CD4-positive, alpha-beta T cell (primary cell): ENCODE data around the gene KLHL24. TPM values are rescaled to one million over a fixed set of nuclear protein-coding genes. Genes with fewer than 3 reads are reported as not detected.

ENCODE experiments used
- ATAC-seq: fragments of 200-7000 bp; cut with Tn5 transposase; one replicate; pipeline ENCODE4 v1.10.0; 2022; ENCODE audit warnings: mild to moderate bottlenecking; ENCODE audit not compliant: poor library complexity
- CTCF ChIA-PET: fragments of 350-600 bp; sonication (Branson Sonifier 250); formaldehyde crosslinking; loops from one replicate; lab custom pipeline; 2021; ENCODE audit warnings: antibody characterized with exemption, inconsistent platforms; lab: Charles Lee
- POLR2A ChIA-PET: fragments of 350-600 bp; sonication (Branson Sonifier 250); formaldehyde crosslinking; loops from one replicate; lab custom pipeline; 2021; ENCODE audit warnings: antibody characterized with exemption, inconsistent platforms; lab: Charles Lee
- DNase-seq, 14 experiments: peaks; one replicate each; pipeline ENCODE4 v3.0.0-alpha.2; 2013 to 2020; ENCODE audit warnings: mixed read lengths in 2 of 14
- H3K27ac ChIP-seq, 2 donors: one replicate each; pipeline versions ENCODE4 v1.5.1 to v1.7.0; 2013; ENCODE audit warnings: low read length in 2 of 2, low read depth in 1 of 2, mild to moderate bottlenecking in 1 of 2
- H3K27me3 ChIP-seq, 2 experiments: 1 replicate in 1 of 2; 2 replicates in 1 of 2; pipeline versions ENCODE4 v1.6.1 to v1.7.0; 2013; ENCODE audit warnings: low read length in 2 of 2, control low read depth in 1 of 2, mild to moderate bottlenecking in 1 of 2, moderate library complexity in 1 of 2; ENCODE audit not compliant: insufficient read depth in 2 of 2, control insufficient read depth in 1 of 2
- H3K36me3 ChIP-seq: one replicate; pipeline ENCODE4 v1.6.1; 2013; ENCODE audit warnings: low read length, control low read depth; ENCODE audit not compliant: insufficient read depth
- H3K4me1 ChIP-seq: one replicate; pipeline ENCODE4 v1.6.1; 2013; ENCODE audit warnings: low read length, control low read depth; ENCODE audit not compliant: insufficient read depth
- H3K4me3 ChIP-seq: one replicate; pipeline ENCODE4 v1.5.1; 2013; ENCODE audit warnings: mild to moderate bottlenecking, low read length, moderate library complexity
- H3K9me3 ChIP-seq, 2 experiments: 1 replicate in 1 of 2; 2 replicates in 1 of 2; pipeline versions ENCODE4 v1.6.1 to v1.7.0; 2013; ENCODE audit warnings: low read length in 2 of 2, mild to moderate bottlenecking in 2 of 2, control low read depth in 1 of 2, moderate library complexity in 1 of 2; ENCODE audit not compliant: control insufficient read depth in 1 of 2, insufficient read depth in 1 of 2
- H3K27ac Mint-ChIP-seq: one replicate; pipeline ENCODE4 v1.8.0; 2020; ENCODE audit warnings: mixed read lengths
- H3K27me3 Mint-ChIP-seq: one replicate; pipeline ENCODE4 v1.8.0; 2021; ENCODE audit warnings: mixed read lengths
- H3K36me3 Mint-ChIP-seq: one replicate; pipeline ENCODE4 v1.8.0; 2021; ENCODE audit warnings: low read depth, mixed read lengths
- H3K4me1 Mint-ChIP-seq: one replicate; pipeline ENCODE4 v1.8.0; 2021; ENCODE audit warnings: low read depth, mixed read lengths
- H3K4me3 Mint-ChIP-seq: one replicate; pipeline ENCODE4 v1.8.0; 2020; ENCODE audit warnings: mild to moderate bottlenecking, mixed read lengths
- H3K9me3 Mint-ChIP-seq: one replicate; pipeline ENCODE4 v1.8.0; 2020; ENCODE audit warnings: mixed read lengths
- intact Hi-C, 2 experiments: fragments of 100-400 bp; cut with DNase I in 1 of 2; cut with micrococcal nuclease in 1 of 2; formaldehyde crosslinking; loops; one replicate each; pipeline versions ENCODE4 v1.15.1 to v1.9.0; 2023 to 2025; cut with DNase I, micrococcal nuclease
- total RNA-seq, 174 experiments: library from RNA in 2 of 174; stranded (reverse) in 2 of 174; gene quantifications; one replicate each; pipeline ENCODE4 v1.2.3 and lab custom pipeline; 2021 to 2026
- TF ChIP-seq, protein P1 (sequence below): fragments of 200-600 bp; IDR thresholded peaks from one replicate; pipeline ENCODE4 v1.8.0; 2022; ENCODE audit warnings: antibody characterized with exemption, mild to moderate bottlenecking

The KLHL24 gene
- total RNA-seq, 2 experiments from 2014 or later = 190 to 191 TPM

- peaks cover 3% of the 10 kb centered on the region for H3K4me1 ChIP-seq
- H3K36me3 Mint-ChIP-seq = peaks cover 94% of the 10 kb centered on the region
- TF ChIP-seq, protein P1, sequence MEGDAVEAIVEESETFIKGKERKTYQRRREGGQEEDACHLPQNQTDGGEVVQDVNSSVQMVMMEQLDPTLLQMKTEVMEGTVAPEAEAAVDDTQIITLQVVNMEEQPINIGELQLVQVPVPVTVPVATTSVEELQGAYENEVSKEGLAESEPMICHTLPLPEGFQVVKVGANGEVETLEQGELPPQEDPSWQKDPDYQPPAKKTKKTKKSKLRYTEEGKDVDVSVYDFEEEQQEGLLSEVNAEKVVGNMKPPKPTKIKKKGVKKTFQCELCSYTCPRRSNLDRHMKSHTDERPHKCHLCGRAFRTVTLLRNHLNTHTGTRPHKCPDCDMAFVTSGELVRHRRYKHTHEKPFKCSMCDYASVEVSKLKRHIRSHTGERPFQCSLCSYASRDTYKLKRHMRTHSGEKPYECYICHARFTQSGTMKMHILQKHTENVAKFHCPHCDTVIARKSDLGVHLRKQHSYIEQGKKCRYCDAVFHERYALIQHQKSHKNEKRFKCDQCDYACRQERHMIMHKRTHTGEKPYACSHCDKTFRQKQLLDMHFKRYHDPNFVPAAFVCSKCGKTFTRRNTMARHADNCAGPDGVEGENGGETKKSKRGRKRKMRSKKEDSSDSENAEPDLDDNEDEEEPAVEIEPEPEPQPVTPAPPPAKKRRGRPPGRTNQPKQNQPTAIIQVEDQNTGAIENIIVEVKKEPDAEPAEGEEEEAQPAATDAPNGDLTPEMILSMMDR = no peak
- intact Hi-C loops = no loop called here
- H3K36me3 ChIP-seq = peaks cover 45% of the 10 kb centered on the region
- ChIA-PET CTCF (interaction anchor here (1.0 kb wide), 1 partner anchor 12 kb away, joined by 3 read pairs; no protein-coding TSS in a partner anchor), POLR2A (interaction anchor here (1.4 to 2.7 kb wide), 2 partner anchors 26 to 36 kb away, joined by 3 to 16 read pairs; partner anchors contain the start of gene YEATS2)
- H3K4me3 ChIP-seq = no peak overlapping the region
- no peak overlapping the region for H3K27ac Mint-ChIP-seq
- DNase-seq = no peak
- peaks cover 32% of the 10 kb centered on the region for H3K4me1 Mint-ChIP-seq
- no peaks in the 10 kb centered on the region for H3K9me3 ChIP-seq
- peaks cover 3% of the 10 kb centered on the region for H3K9me3 Mint-ChIP-seq
- no peak for ATAC-seq
- H3K27me3 ChIP-seq = no peaks in the 10 kb centered on the region
- H3K27ac ChIP-seq = no peak overlapping the region
- no peak overlapping the region for H3K4me3 Mint-ChIP-seq
- H3K27me3 Mint-ChIP-seq = no peaks in the 10 kb centered on the region
Observed at GRCh38 chr3:183662099-183662498, 26.7 kb downstream of the KLHL24 start.

GRCh38 chr3:183664913-183665381 lies 29.5 kb downstream of the KLHL24 start:
- Histone ChIP-seq H3K9me3 (no peaks in the 10 kb centered on the region), H3K27me3 (no peaks in the 10 kb centered on the region), H3K36me3 (peaks cover 58% of the 10 kb centered on the region), H3K4me3 (no peak overlapping the region), H3K4me1 (peaks cover 3% of the 10 kb centered on the region), H3K27ac (no peak overlapping the region)
- intact Hi-C loops = no loop called here
- ChIA-PET CTCF (interaction anchor here (0.6 kb wide), 1 partner anchor 202 kb away, joined by 3 read pairs; no protein-coding TSS in a partner anchor), POLR2A (no interaction called here)
- H3K36me3 Mint-ChIP-seq = peaks cover 92% of the 10 kb centered on the region
- no peaks in the 10 kb centered on the region for H3K9me3 Mint-ChIP-seq
- H3K27me3 Mint-ChIP-seq = no peaks in the 10 kb centered on the region
- H3K27ac Mint-ChIP-seq = no peak overlapping the region
- no peak overlapping the region for H3K4me3 Mint-ChIP-seq
- ATAC-seq (no peak), DNase-seq (no peak)
- TF ChIP-seq, protein P1 = no peak
- H3K4me1 Mint-ChIP-seq = peaks cover 24% of the 10 kb centered on the region

DNA sequence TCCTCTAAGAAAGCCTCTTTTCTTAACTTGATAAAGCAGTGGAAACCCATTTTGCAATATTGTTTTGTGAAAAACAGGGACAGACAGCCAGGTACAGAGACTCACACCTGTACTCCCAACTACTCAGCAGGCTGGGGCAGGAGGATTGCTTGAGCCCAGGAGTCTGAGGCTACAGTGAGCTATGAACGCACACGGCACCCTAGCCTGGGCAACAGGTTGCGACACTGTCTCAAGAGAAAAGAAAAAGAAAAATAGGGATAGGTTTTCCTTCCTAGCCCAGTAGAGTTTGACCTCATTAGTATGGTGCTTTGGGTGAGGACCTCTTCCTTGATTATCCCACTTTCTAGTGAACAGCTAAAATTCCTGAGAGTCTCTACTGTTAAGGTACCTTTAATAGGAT lies 44.6 kb downstream of the KLHL24 start:
- no peaks in the 10 kb centered on the region for H3K4me1 ChIP-seq
- TF ChIP-seq, protein P1 = no peak
- H3K27ac Mint-ChIP-seq = no peak overlapping the region
- no peaks in the 10 kb centered on the region for H3K9me3 Mint-ChIP-seq
- no peaks in the 10 kb centered on the region for H3K4me1 Mint-ChIP-seq
- intact Hi-C loops = no loop called here
- no peaks in the 10 kb centered on the region for H3K9me3 ChIP-seq
- H3K4me3 Mint-ChIP-seq = no peak overlapping the region
- DNase-seq = no peak
- H3K36me3 Mint-ChIP-seq = peaks cover 48% of the 10 kb centered on the region
- H3K27ac ChIP-seq = no peak overlapping the region
- ChIA-PET CTCF (interaction anchor here (0.6 kb wide), 1 partner anchor 215 kb away, joined by 4 read pairs; no protein-coding TSS in a partner anchor), POLR2A (no interaction called here)
- H3K36me3 ChIP-seq = peaks cover 19% of the 10 kb centered on the region
- H3K4me3 ChIP-seq = no peak overlapping the region
- H3K27me3 Mint-ChIP-seq = no peaks in the 10 kb centered on the region
- no peaks in the 10 kb centered on the region for H3K27me3 ChIP-seq
- ATAC-seq = no peak
